Right lobe of liver (tissue), 6 donors: ENCODE data around the gene FAM180A. TPM values are rescaled to one million over a fixed set of nuclear protein-coding genes. Genes with fewer than 3 reads are reported as not detected.
"Not testable (repeated sequence)": the region's sequence is repeated elsewhere in the genome, so short reads cannot be mapped to it uniquely, and the experiment has no call there.

Experiments used
- ATAC-seq, 4 donors: fragments of 200-7000 bp; cut with Tn5 transposase; one replicate each; pipeline ENCODE4 v1.9.1; 2020; ENCODE audit warnings: mild to moderate bottlenecking in 4 of 4, moderate library complexity in 4 of 4
- DNase-seq, 3 donors: peaks; one replicate each; pipeline ENCODE4 v3.0.0-alpha.2; 2020
- H3K27ac ChIP-seq, 3 donors: fragments of 200-600 bp; one replicate each; pipeline ENCODE4 v1.8.0; 2022
- H3K27me3 ChIP-seq, 2 donors: fragments of 200-600 bp; one replicate each; pipeline ENCODE4 v1.8.0; 2022
- H3K36me3 ChIP-seq, 4 donors: fragments of 200-600 bp; sonication (generic) in 1 of 4; one replicate each; pipeline versions ENCODE4 v1.5.1 to v1.8.0; 2017 to 2022; ENCODE audit warnings: control low read depth in 1 of 4
- H3K4me1 ChIP-seq, 4 donors: fragments of 200-600 bp; sonication (generic) in 1 of 4; one replicate each; pipeline versions ENCODE4 v1.5.1 to v1.8.0; 2017 to 2022; ENCODE audit warnings: control low read depth in 1 of 4
- H3K4me3 ChIP-seq, 3 donors: fragments of 200-600 bp; one replicate each; pipeline ENCODE4 v1.8.0; 2022
- H3K9me3 ChIP-seq, 4 donors: fragments of 200-600 bp; sonication (generic) in 1 of 4; one replicate each; pipeline versions ENCODE4 v1.5.1 to v1.8.0; 2017 to 2022; ENCODE audit warnings: control low read depth in 1 of 4
- CTCF ChIP-seq, 4 donors: fragments of 200-600 bp in 3 of 4; fragments of 450-650 bp in 1 of 4; IDR thresholded peaks; one replicate each; pipeline versions ENCODE4 v1.5.1 to v1.8.0; 2016 to 2022; ENCODE audit warnings: antibody characterized with exemption in 4 of 4, mild to moderate bottlenecking in 2 of 4
- POLR2A ChIP-seq: fragments of 450-650 bp; IDR thresholded peaks from one replicate; pipeline ENCODE4 v1.6.1; 2017; ENCODE audit warnings: antibody characterized with exemption, mild to moderate bottlenecking
- WGBS: methylation state at CpG from one replicate; pipeline ENCODE4 v1.1.6; 2018; ENCODE audit warnings: low coverage, low lambda C conversion rate; ENCODE audit not compliant: insufficient coverage; ENCODE audit errors: missing lambda C conversion rate; 5-methylcytosine and 5-hydroxymethylcytosine counted together
- intact Hi-C, 2 donors: fragments of 100-400 bp; cut with DNase I; formaldehyde crosslinking; loops; one replicate each; pipeline versions ENCODE4 v1.11.2 to v1.14.1; 2022
- total RNA-seq, 6 experiments: library from RNA; depleted of rRNA in 2 of 6; stranded (reverse); fragments of >200 nt in 2 of 6; fragmentation: NEBNext Ultra II Directional in 3 of 6; extraction: Animal tissue kit (Norgen Biotek cat#: 25700) in 3 of 6; gene quantifications; one replicate each; pipeline versions ENCODE4 v1.1.0 to v1.2.4, GENCODE V29; 2016 to 2023
- donor health status: DM: no; HTN: yes; CAD: no.
- donor health status: DM: no; HTN: no; CAD: no.
- donor health status: DM: no; HTN: no; CAD: no.
- donor health status: DM: no; HTN: yes; CAD: no.
- donor health status: DM: no; HTN: yes; CAD: no.

Gene FAM180A
- total RNA-seq, 6 experiments from 2014 or later, result 2.8 to 14.9 (median 6.4) TPM

GRCh38 chr7:135782377-135782776 is 33.8 kb upstream of the FAM180A start:
- TF ChIP-seq POLR2A (no peak), CTCF (IDR thresholded peaks at IDR 0.05) (no peak)
- H3K27ac ChIP-seq, result no peak overlapping the region
- H3K4me1 ChIP-seq, result no peaks in the 10 kb centered on the region
- no peaks in the 10 kb centered on the region for H3K9me3 ChIP-seq
- ATAC-seq, result no peak
- no peak for DNase-seq
- WGBS, result 72% methylated on average over 9 of the region's 9 CpGs
- no peaks in the 10 kb centered on the region for H3K36me3 ChIP-seq
- H3K4me3 ChIP-seq, result no peak overlapping the region
- H3K27me3 ChIP-seq, result no peaks in the 10 kb centered on the region
- intact Hi-C loops, result no loop called here

- no peak for DNase-seq
- no peak for TF ChIP-seq CTCF (IDR thresholded peaks at IDR 0.05)
- TF ChIP-seq POLR2A, result no peak
- WGBS, result 65% methylated on average over 3 of the region's 3 CpGs
- H3K4me3 ChIP-seq, result no peak overlapping the region
- H3K27me3 ChIP-seq, result no peaks in the 10 kb centered on the region
- H3K27ac ChIP-seq, result no peak overlapping the region
- intact Hi-C loops, result no loop called here
- H3K36me3 ChIP-seq, result no peaks in the 10 kb centered on the region
- H3K9me3 ChIP-seq, result no peaks in the 10 kb centered on the region
- ATAC-seq, result no peak
- no peaks in the 10 kb centered on the region for H3K4me1 ChIP-seq
Measured at GRCh38 chr7:135777626-135778398, 29.2 kb upstream of the FAM180A start.

GRCh38 chr7:135775915-135776314 is 27.3 kb upstream of the FAM180A start:
- H3K36me3 ChIP-seq, H3K27ac ChIP-seq, H3K4me3 ChIP-seq, H3K9me3 ChIP-seq, intact Hi-C loops, ATAC-seq, DNase-seq, H3K27me3 ChIP-seq, H3K4me1 ChIP-seq: not testable (repeated sequence)
- 64% methylated on average over 5 of the region's 8 CpGs for whole genome bisulfite sequencing

- WGBS, result 90% methylated on average over 2 of the region's 2 CpGs
- Histone ChIP-seq H3K27me3 (no peaks in the 10 kb centered on the region), H3K9me3 (no peaks in the 10 kb centered on the region), H3K27ac (no peak overlapping the region), H3K4me1 (no peaks in the 10 kb centered on the region), H3K4me3 (no peak overlapping the region), H3K36me3 (no peaks in the 10 kb centered on the region)
- TF ChIP-seq CTCF (IDR thresholded peaks at IDR 0.05) (no peak), POLR2A (no peak)
- ATAC-seq, result no peak
- no peak for DNase-seq
- intact Hi-C loops, result no loop called here
Measured at GRCh38 chr7:135775230-135775629, 26.6 kb upstream of the FAM180A start.

- Histone ChIP-seq H3K9me3 (no peaks in the 10 kb centered on the region), H3K4me3 (no peak overlapping the region), H3K27me3 (no peaks in the 10 kb centered on the region), H3K27ac (no peak overlapping the region), H3K36me3 (no peaks in the 10 kb centered on the region), H3K4me1 (no peaks in the 10 kb centered on the region)
- ATAC-seq (peak in 3 of 4 donors; percentile 48 to 95 (median 51)), DNase-seq (no peak)
- TF ChIP-seq CTCF (IDR thresholded peaks at IDR 0.05) (no peak), POLR2A (no peak)
- intact Hi-C loops, result no loop called here
- 41% methylated on average over 4 of the region's 4 CpGs for WGBS
Measured at GRCh38 chr7:135774284-135774683, 25.7 kb upstream of the FAM180A start.
